Endothelial cell of hepatic sinusoid (primary cell): ENCODE measurements around the gene EVI5.

Source experiments
- in situ Hi-C: cut with HindIII; loops from 2 replicates; pipeline ENCODE4 v1.10.0; 2017; ENCODE audit warnings: low sequenced_read_pairs

The EVI5 gene

GRCh38 chr1:92585831-92586230 lies 199.1 kb downstream of the EVI5 start:
- in situ Hi-C loops, result loop anchor here (25.0 kb wide), 2 partner anchors 99 to 274 kb away; partner anchors contain the start of gene GFI1

GRCh38 chr1:92584810-92585209 lies 200.1 kb downstream of the EVI5 start:
- in situ Hi-C loops, result loop anchor here (25.0 kb wide), 2 partner anchors 98 to 273 kb away; partner anchors contain the start of gene GFI1

GRCh38 chr1:92583821-92584760 lies 200.8 kb downstream of the EVI5 start:
- in situ Hi-C loops, result loop anchor here (25.0 kb wide), 2 partner anchors 97 to 272 kb away; partner anchors contain the start of gene GFI1

GRCh38 chr1:92577261-92577895 lies 207.5 kb downstream of the EVI5 start:
- in situ Hi-C loops, result loop anchor here (25.0 kb wide), 2 partner anchors 90 to 265 kb away; partner anchors contain the start of gene GFI1

- in situ Hi-C loops, result loop anchor here (25.0 kb wide), 2 partner anchors 88 to 263 kb away; partner anchors contain the start of gene GFI1
Observed at GRCh38 chr1:92575123-92575522, 209.8 kb downstream of the EVI5 start.

- in situ Hi-C loops, result no loop called here
Observed at GRCh38 chr1:92572520-92572919, 212.4 kb downstream of the EVI5 start.

GRCh38 chr1:92571578-92571977 lies 213.3 kb downstream of the EVI5 start:
- in situ Hi-C loops, result no loop called here

- in situ Hi-C loops, result no loop called here
Observed at GRCh38 chr1:92567211-92567868, 217.6 kb downstream of the EVI5 start.

- in situ Hi-C loops, result no loop called here
Observed at GRCh38 chr1:92563457-92564216, 221.3 kb downstream of the EVI5 start.

- in situ Hi-C loops, result no loop called here
Observed at GRCh38 chr1:92556350-92556749, 228.6 kb downstream of the EVI5 start.

GRCh38 chr1:92554216-92554615 lies 230.7 kb downstream of the EVI5 start:
- in situ Hi-C loops, result no loop called here

- in situ Hi-C loops, result no loop called here
Observed at GRCh38 chr1:92551916-92552315, 233.0 kb downstream of the EVI5 start.

- in situ Hi-C loops, result no loop called here
Observed at GRCh38 chr1:92544756-92545165, 240.1 kb downstream of the EVI5 start.

GRCh38 chr1:92543131-92544055 lies 241.5 kb downstream of the EVI5 start:
- in situ Hi-C loops, result no loop called here

- in situ Hi-C loops, result no loop called here
Observed at GRCh38 chr1:92538413-92539061, 246.4 kb downstream of the EVI5 start.

GRCh38 chr1:92538048-92538412 lies 246.9 kb downstream of the EVI5 start:
- in situ Hi-C loops, result no loop called here

GRCh38 chr1:92536980-92537884 lies 247.7 kb downstream of the EVI5 start:
- in situ Hi-C loops, result no loop called here
